Measurements from ENCODE around the gene TRIM7.
"Not testable (repeated sequence)": the region's sequence is repeated elsewhere in the genome, so short reads cannot be mapped to it uniquely, and the experiment has no call there.

The TRIM7 gene

GRCh38 chr5:181212934-181213333 is 7.9 kb upstream of the TRIM7 start:
- no peak for DNase-seq (ENCODE audit: low spot score)

- DNase-seq (ENCODE audit: low spot score), result no peak
Observed at GRCh38 chr5:181212080-181212479, 7.1 kb upstream of the TRIM7 start.

GRCh38 chr5:181211208-181211607 is 6.2 kb upstream of the TRIM7 start:
- no peak for DNase-seq (ENCODE audit: low spot score)

GRCh38 chr5:181210698-181211097 is 5.7 kb upstream of the TRIM7 start:
- DNase-seq (ENCODE audit: low spot score), result not testable (repeated sequence)

- not testable (repeated sequence) for DNase-seq (ENCODE audit: low spot score)
Observed at GRCh38 chr5:181210148-181210547, 5.2 kb upstream of the TRIM7 start.

- not testable (repeated sequence) for DNase-seq (ENCODE audit: low spot score)
Observed at GRCh38 chr5:181209006-181209405, 4.0 kb upstream of the TRIM7 start.

GRCh38 chr5:181207960-181208253 is 2.9 kb upstream of the TRIM7 start:
- DNase-seq (ENCODE audit: low spot score), result no peak

GRCh38 chr5:181207214-181207959 is 2.4 kb upstream of the TRIM7 start:
- peak; percentile 84 for DNase-seq (ENCODE audit: low spot score)

- no peak for DNase-seq (ENCODE audit: low spot score)
Observed at GRCh38 chr5:181205761-181206649, 1.0 kb upstream of the TRIM7 start.

GRCh38 chr5:181204113-181204825 is 727 bp downstream of the TRIM7 start:
- DNase-seq (ENCODE audit: low spot score), result no peak

GRCh38 chr5:181203777-181204112 is 1.3 kb downstream of the TRIM7 start:
- no peak for DNase-seq (ENCODE audit: low spot score)

- no peak for DNase-seq (ENCODE audit: low spot score)
Observed at GRCh38 chr5:181203093-181203711, 1.8 kb downstream of the TRIM7 start.

- no peak for DNase-seq (ENCODE audit: low spot score)
Observed at GRCh38 chr5:181200816-181201215, 4.2 kb downstream of the TRIM7 start.

GRCh38 chr5:181199881-181200638 is 4.9 kb downstream of the TRIM7 start:
- DNase-seq (ENCODE audit: low spot score), result no peak

GRCh38 chr5:181198905-181199519 is 6.0 kb downstream of the TRIM7 start:
- DNase-seq (ENCODE audit: low spot score), result no peak

GRCh38 chr5:181198106-181198685 is 6.8 kb downstream of the TRIM7 start:
- no peak for DNase-seq (ENCODE audit: low spot score)

GRCh38 chr5:181197326-181197951 is 7.6 kb downstream of the TRIM7 start:
- no peak for DNase-seq (ENCODE audit: low spot score)

- DNase-seq (ENCODE audit: low spot score), result no peak
Observed at GRCh38 chr5:181195249-181195761, 9.7 kb downstream of the TRIM7 start.

- DNase-seq (ENCODE audit: low spot score), result no peak
Observed at GRCh38 chr5:181194489-181195248, 10.3 kb downstream of the TRIM7 start.
